HEK293 (cell line): Measurements from ENCODE around the gene CNST.

Source experiments
- CTCF ChIP-seq: fragments of 450-650 bp; formaldehyde crosslinking; IDR thresholded peaks from 2 replicates; pipeline ENCODE4 v1.5.1; 2016; ENCODE audit warnings: missing biosample characterization, missing genetic modification characterization
- PBX3 ChIP-seq: sonication (generic); formaldehyde crosslinking; IDR thresholded peaks from 2 replicates; pipeline ENCODE4 v1.8.1; 2022; ENCODE audit warnings: mild to moderate bottlenecking, moderate library complexity, missing genetic modification reagents
- ZIC2 ChIP-seq: fragments of 450-650 bp; formaldehyde crosslinking; IDR thresholded peaks from 2 replicates; pipeline ENCODE4 v1.5.1; 2016; ENCODE audit warnings: missing biosample characterization, missing genetic modification characterization
- ZNF274 ChIP-seq, 2 experiments: fragments of 200-500 bp in 1 of 2; fragments of 450-650 bp in 1 of 2; sonication (Bioruptor generic) in 1 of 2; formaldehyde crosslinking in 1 of 2; IDR thresholded peaks; 2 replicates each; pipeline versions ENCODE4 v1.5.1 to v1.6.1; 2014 to 2016; ENCODE audit warnings: borderline replicate concordance in 1 of 2, inconsistent platforms in 1 of 2, low read length in 1 of 2, missing biosample characterization in 1 of 2, missing genetic modification characterization in 1 of 2
- ZNF521 ChIP-seq: fragments of 450-650 bp; formaldehyde crosslinking; IDR thresholded peaks from 2 replicates; pipeline ENCODE4 v1.5.1; 2017; ENCODE audit warnings: missing biosample characterization, mild to moderate bottlenecking, missing genetic modification characterization
- ZNF624 ChIP-seq: fragments of 450-650 bp; formaldehyde crosslinking; IDR thresholded peaks from 2 replicates; pipeline ENCODE4 v1.5.1; 2017; ENCODE audit warnings: missing biosample characterization, missing genetic modification characterization
- ZNF629 ChIP-seq: fragments of 450-650 bp; formaldehyde crosslinking; IDR thresholded peaks from 2 replicates; pipeline ENCODE4 v1.5.1; 2017; ENCODE audit warnings: missing biosample characterization, missing genetic modification characterization

- TF ChIP-seq CTCF (tag by site-specific recombination), result no peak
- no peak for TF ChIP-seq ZNF521
- no peak for TF ChIP-seq ZNF624 (tag by site-specific recombination)
- no peak for TF ChIP-seq ZNF274 (IDR thresholded peaks at IDR 0.05; ENCODE audit: low read length)
- no peak for TF ChIP-seq ZNF274 (tag by site-specific recombination; IDR thresholded peaks at IDR 0.05; ENCODE audit: borderline replicate concordance)
- TF ChIP-seq PBX3 (CRISPR knock-in tag), result no peak
- no peak for TF ChIP-seq ZIC2 (tag by site-specific recombination)
- TF ChIP-seq ZNF629, result no peak
These were observed 48.9 kb upstream of the CNST start for GRCh38 chr1:246517391-246517790.
